NT2/D1 (cell line): ENCODE results near the gene ICOS.

Experiments
- YY1 ChIP-seq: IDR thresholded peaks from 2 replicates; pipeline ENCODE4 v1.6.1; 2011; ENCODE audit not compliant: insufficient read length, insufficient read depth
- ZNF274 ChIP-seq: IDR thresholded peaks from 2 replicates; pipeline ENCODE4 v1.6.1; 2011; ENCODE audit warnings: mild to moderate bottlenecking, low read depth, low read length

DNA sequence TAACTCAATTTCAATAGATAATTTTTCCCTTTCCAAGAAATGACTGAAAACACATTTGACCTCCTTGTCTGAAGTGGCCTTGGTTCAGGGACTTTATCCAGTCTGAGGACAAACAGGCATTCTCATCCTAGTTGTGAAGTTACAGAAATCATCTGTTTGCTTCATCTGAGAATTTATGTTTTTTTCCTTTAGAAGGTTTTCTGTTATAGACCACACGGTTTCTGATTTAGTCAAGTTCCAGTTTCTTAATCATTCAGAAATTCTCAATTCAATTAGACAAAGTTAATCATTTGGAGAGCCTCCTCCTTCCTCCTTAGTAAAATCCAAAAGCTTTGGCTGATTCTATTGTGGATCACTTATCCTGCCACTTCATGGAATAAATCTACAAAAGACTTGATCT, 60.9 kb downstream of the ICOS start:
- TF ChIP-seq ZNF274 (no peak), YY1 (no peak)
